ENCODE measurements around the gene MBOAT7.
"Not testable (repeated sequence)": the region's sequence is repeated elsewhere in the genome, so short reads cannot be mapped to it uniquely, and the experiment has no call there.

MBOAT7 gene, protein sequence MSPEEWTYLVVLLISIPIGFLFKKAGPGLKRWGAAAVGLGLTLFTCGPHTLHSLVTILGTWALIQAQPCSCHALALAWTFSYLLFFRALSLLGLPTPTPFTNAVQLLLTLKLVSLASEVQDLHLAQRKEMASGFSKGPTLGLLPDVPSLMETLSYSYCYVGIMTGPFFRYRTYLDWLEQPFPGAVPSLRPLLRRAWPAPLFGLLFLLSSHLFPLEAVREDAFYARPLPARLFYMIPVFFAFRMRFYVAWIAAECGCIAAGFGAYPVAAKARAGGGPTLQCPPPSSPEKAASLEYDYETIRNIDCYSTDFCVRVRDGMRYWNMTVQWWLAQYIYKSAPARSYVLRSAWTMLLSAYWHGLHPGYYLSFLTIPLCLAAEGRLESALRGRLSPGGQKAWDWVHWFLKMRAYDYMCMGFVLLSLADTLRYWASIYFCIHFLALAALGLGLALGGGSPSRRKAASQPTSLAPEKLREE

DNA sequence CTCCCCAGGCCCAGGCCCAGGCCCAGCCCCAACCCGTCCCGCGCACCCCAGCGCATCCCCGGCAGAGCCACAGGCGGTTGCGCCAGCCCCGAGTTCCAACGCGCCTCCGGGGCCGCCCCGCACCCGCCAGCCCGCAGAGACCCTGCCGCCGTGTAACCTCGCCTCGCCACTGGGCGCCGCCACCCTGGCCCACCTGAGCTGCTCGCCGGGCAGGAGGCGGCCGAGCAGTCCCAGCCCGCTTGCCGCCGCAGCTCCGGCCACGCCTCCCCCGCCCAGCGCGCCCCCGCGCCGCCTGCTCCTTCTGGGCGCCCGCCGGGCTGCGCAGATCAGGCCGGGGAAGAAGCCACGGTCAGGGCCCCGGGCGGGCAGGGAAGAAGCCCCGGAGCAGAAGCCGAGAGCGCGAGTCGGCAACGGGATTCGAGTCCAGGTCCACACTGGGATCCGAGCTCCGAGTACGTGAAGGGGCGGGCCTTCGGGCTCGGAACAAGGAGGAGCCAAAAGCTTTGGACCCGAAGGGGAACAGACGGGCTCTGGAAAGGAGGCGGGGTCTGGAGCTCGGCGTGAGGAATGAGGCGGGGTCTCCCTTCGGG lies at the start of gene MBOAT7:
TSS of gene MBOAT7 (minus strand) at position 436 of the 590 bp plus-strand sequence. CDS start 1,072 bp downstream, outside the sequence.
- Mint-ChIP-seq H3K9me3 (no peaks in the 10 kb centered on the region), H3K4me1 (peaks cover 17% of the 10 kb centered on the region), H3K27me3 (no peaks in the 10 kb centered on the region), H3K27ac (peak within 1 kb of the TSS; percentile 100), H3K36me3 (peaks cover 9% of the 10 kb centered on the region), H3K4me3 (peak within 1 kb of the TSS; percentile 95)
- peak; percentile 3 for ATAC-seq (ENCODE audit: low read depth)
- no peak for DNase-seq (ENCODE audit: low spot score in 2 of 2)

DNA sequence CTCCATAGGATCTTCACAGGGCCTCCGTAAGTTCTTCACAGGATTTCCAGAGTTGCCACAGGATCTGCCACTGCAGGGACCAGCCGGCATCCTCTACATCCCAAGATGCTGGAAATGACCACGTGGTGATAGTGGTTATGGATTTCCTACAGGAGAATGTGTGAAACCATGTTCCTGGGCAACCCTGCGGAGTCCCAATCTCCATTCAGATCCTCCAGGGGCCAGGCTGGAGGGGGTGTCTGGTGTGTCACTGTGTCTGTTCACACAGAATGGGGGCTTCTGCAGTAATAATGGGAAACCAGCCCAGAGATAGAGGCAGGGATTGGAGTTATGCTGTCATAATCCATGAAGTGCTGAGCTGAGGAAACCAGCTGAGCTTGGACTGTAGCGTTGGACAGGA lies 44.6 kb upstream of the MBOAT7 start:
- no peaks in the 10 kb centered on the region for H3K36me3 Mint-ChIP-seq
- peaks cover 8% of the 10 kb centered on the region for H3K27me3 Mint-ChIP-seq
- ATAC-seq (ENCODE audit: low read depth) (no peak), DNase-seq (ENCODE audit: low spot score in 2 of 2) (no peak)
- H3K4me3 Mint-ChIP-seq, result no peak overlapping the region
- no peaks in the 10 kb centered on the region for H3K4me1 Mint-ChIP-seq
- no peak overlapping the region for H3K27ac Mint-ChIP-seq
- peaks cover 1% of the 10 kb centered on the region for H3K9me3 Mint-ChIP-seq

DNA sequence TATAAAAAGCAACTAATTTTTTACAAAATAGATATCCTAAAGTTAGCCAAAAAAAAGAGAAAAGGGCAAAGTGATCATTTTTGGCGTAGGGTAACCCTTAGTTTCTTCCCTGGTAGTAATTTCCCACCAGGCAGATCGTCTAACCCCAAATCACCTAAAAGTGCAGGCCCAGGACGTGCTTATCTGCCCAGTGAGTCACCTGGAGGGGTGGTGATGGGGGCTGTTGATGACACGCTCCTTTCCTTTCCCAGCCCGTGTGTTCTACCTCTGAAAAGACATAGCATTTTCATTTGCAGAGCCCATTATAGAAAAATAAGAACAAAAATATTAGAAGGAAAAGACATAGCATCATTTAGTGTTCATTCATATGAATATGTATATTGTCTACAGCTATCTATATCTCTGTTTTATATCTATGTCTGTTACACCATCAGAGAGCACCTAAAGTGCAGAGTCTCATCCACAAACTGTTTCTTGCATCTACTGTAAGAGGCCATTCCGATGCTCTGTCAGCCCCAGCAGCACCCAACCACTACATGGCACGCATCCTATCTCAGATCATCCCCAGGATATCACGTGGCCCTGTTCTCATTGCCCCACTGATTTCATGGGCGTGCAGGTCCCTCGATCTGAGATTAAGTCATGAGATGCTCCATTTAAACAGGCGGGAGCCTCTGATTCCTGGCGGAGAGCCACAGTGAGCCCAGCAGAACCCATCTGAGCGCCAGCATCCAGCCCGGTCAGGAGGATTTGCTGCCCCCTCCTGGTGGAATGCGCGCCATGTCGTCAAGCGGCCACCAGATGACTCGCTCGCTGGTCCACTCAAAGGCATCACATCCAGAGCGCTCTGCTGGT lies 41.9 kb upstream of the MBOAT7 start:
- H3K27ac Mint-ChIP-seq, result no peak overlapping the region
- ATAC-seq (ENCODE audit: low read depth) (peak; percentile 98), DNase-seq (ENCODE audit: low spot score in 2 of 2) (peak; percentile 82 to 99)
- no peak overlapping the region for H3K4me3 Mint-ChIP-seq
- H3K9me3 Mint-ChIP-seq, result peaks cover 3% of the 10 kb centered on the region
- H3K36me3 Mint-ChIP-seq, result peaks cover 1% of the 10 kb centered on the region
- peaks cover 5% of the 10 kb centered on the region for H3K27me3 Mint-ChIP-seq
- no peaks in the 10 kb centered on the region for H3K4me1 Mint-ChIP-seq

DNA sequence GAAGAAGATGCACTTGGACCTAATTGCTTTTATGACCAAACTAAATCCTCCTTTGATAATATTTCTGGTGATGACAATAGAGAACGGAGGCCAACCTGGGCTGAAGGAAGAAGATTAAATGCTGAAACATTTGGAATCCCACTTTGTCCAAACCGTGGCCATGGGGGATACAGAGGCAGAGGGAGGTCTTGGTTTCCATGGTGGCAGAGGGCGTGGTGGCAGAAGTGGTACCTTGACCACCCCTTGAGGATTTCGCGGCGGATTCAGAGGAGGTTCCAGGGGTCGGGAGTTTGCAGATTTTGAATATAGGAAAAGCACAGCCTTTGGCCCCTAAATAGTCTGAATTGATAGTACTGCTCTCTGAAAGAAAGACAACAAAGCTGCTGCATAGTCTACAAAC lies 40.7 kb upstream of the MBOAT7 start:
- Mint-ChIP-seq H3K9me3 (peaks cover 2% of the 10 kb centered on the region), H3K36me3 (peaks cover 1% of the 10 kb centered on the region)

DNA sequence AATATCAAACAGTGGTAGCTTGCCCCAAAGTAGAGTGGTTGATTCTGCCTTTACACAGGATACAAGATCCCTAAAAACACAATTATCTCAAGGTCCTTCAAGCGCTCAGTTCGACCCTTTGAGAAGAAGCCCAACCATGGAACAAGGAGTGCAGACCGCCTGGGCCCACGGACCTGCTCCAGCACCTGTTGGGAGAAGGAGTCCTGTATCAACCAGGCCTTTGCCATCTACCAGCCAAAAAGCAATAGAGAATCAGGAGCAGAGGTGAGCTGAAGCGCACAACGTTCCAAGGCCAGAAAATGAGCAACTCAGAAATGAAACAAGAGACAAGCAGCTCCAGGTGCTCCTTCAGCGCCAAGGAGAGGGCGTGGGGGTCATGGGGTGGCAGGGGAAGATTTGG lies 39.8 kb upstream of the MBOAT7 start:
- Mint-ChIP-seq H3K9me3 (peaks cover 1% of the 10 kb centered on the region), H3K36me3 (peaks cover 1% of the 10 kb centered on the region), H3K27ac (no peak overlapping the region), H3K4me1 (no peaks in the 10 kb centered on the region), H3K4me3 (no peak overlapping the region), H3K27me3 (peaks cover 9% of the 10 kb centered on the region)
- no peak for ATAC-seq (ENCODE audit: low read depth)
- no peak for DNase-seq (ENCODE audit: low spot score in 2 of 2)

More for the DNA sequence above, 40.7 kb upstream of the MBOAT7 start:
- ATAC-seq (ENCODE audit: low read depth), result no peak
- DNase-seq (ENCODE audit: low spot score in 2 of 2), result no peak
- Mint-ChIP-seq H3K27ac (no peak overlapping the region), H3K4me3 (no peak overlapping the region), H3K27me3 (peaks cover 9% of the 10 kb centered on the region), H3K4me1 (no peaks in the 10 kb centered on the region)

DNA sequence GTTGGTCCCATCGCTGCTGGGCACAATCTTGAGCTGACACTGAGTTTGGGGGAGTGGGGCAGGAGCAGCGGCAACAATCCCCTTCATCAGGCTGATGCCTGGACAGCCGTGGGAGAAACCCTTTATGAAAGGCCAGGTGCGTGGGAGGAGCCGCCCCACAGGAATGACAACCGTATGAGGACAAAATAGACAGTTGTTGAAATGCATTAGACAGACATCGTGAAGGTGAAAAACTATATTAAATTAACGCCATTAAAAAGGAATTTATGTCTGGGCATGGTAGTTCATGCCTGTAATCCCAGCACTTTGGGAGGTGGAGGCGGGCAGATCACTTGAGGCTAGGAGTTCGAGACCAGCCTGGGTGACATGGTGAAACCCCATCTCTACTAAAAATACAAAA lies 35.2 kb upstream of the MBOAT7 start:
- not testable (repeated sequence) for ATAC-seq (ENCODE audit: low read depth); H3K4me3 Mint-ChIP-seq; H3K27ac Mint-ChIP-seq; H3K36me3 Mint-ChIP-seq; H3K9me3 Mint-ChIP-seq; H3K4me1 Mint-ChIP-seq; DNase-seq (ENCODE audit: low spot score in 2 of 2)
- peaks cover 13% of the 10 kb centered on the region for H3K27me3 Mint-ChIP-seq

DNA sequence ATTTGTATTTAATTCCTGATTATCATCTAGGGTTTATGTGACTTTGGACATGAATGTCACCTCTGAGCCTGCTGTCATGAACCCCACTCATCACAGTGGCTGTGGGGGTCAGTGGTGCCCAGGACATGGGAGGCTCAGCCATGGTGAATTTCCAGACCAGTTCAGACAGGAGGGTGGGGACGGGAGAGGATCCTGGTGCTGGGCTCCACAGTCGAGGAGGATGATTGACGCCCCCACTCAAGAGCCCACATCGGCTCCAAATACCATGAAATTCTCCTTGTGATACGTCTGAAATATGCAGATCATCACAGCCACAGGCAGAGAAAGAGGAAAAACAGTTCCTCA lies 34.5 kb upstream of the MBOAT7 start:
- not testable (repeated sequence) for H3K27ac Mint-ChIP-seq; H3K4me1 Mint-ChIP-seq; H3K4me3 Mint-ChIP-seq; ATAC-seq (ENCODE audit: low read depth); H3K36me3 Mint-ChIP-seq; DNase-seq (ENCODE audit: low spot score in 2 of 2); H3K9me3 Mint-ChIP-seq
- peaks cover 13% of the 10 kb centered on the region for H3K27me3 Mint-ChIP-seq

DNA sequence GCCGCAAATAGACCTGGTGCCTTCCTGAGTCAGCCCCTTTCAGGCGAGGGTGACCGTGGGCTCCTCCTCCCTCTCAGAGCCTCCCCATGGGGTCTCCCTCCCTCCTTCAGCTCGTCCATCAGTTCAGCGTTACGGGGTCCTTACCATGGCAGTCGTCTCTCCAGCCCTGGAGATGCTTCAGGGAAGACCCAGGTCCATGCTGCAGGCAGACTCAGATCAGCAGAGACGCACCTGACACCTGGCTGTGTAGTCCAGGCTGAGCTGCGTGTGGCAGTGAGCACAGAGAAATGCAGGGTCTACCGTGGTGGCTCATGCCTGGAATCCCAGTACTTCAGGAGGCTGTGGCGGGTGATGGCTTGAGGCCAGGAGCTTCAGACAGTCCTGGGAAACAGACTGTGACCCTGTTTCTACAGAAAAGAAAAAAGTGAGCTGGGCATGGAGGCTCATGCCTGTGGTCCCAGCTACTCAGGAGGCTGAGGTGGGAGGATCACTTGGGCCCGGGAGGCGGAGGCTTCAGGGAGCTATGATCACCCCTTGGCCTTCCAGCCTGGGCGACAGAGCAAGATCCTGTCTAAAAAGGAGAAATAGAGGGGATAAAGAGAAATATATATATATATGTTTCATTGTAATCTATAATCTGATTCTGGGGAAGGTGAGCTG lies 34.0 kb upstream of the MBOAT7 start:
- not testable (repeated sequence) for H3K4me1 Mint-ChIP-seq; DNase-seq (ENCODE audit: low spot score in 2 of 2); H3K9me3 Mint-ChIP-seq; H3K27ac Mint-ChIP-seq; H3K4me3 Mint-ChIP-seq; ATAC-seq (ENCODE audit: low read depth); H3K36me3 Mint-ChIP-seq
- H3K27me3 Mint-ChIP-seq, result peaks cover 13% of the 10 kb centered on the region

DNA sequence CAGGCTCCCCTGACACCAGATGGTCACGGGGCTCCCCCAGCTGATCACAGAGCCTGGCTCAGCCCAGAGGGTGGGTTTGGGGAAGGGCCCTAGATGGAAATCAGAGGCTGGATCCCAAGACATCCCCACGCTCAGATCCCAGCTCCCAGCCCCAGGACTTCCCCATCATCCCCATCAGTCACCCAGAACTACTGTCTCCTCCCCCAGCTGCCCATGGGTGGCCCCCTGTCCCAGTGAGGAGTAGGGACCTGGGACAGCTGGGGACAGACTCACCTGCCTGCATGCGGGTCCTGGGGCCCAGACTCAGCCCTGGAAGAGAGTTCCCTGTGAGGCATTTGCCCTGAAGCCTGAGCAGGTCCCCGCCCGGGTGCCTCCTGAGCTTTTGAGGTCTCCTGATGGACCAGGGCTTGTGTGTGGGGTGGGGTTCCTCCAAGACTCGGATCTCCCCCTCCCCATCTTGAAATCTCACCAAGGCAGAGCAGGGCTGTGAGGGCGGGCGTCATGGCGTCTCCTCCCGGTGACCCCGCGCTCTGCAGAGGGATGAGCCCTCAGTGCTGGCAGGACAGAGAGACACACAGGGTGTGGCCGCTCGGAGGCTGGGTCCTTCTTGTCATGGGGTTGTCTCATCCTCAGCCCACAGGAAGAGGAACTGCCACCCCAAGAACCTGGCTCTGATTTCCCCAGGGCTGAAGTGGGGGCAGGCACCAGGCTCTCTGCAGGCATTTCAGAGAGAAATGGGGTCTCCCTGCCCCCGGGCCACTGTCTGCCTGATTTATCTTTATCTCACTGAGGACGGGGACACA lies 33.3 kb upstream of the MBOAT7 start, which contains the start of gene LILRB3:
TSS of gene LILRB3 (minus strand) at position 534 of the 803 bp plus-strand sequence. CDS start at position 503, 31 bp downstream.
- DNase-seq (ENCODE audit: low spot score in 2 of 2); H3K27ac Mint-ChIP-seq; H3K4me1 Mint-ChIP-seq; H3K9me3 Mint-ChIP-seq; H3K36me3 Mint-ChIP-seq; H3K4me3 Mint-ChIP-seq: not testable (repeated sequence)
- H3K27me3 Mint-ChIP-seq, result peaks cover 13% of the 10 kb centered on the region
- peak; percentile 43 for ATAC-seq (ENCODE audit: low read depth)

DNA sequence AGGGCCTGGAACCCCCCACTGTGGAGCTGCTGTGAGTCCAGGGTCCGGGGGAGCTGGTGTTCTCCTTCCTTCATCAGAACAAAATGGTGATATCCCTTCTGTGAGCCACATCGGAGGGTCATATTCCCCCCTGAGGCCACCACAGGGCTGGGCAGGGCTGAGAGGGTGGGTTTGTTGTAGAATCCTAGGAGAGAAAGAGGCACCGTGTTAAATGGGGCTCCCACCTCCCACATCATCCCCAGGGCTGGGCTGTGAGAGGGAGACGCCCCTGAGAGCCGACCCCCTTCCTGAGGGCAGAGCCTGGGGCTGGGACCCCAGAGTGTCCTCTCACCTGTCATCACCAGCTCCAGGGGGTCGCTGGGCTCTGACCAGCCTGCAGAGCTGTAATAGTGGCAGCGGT lies 32.6 kb upstream of the MBOAT7 start:
- not testable (repeated sequence) for H3K9me3 Mint-ChIP-seq; ATAC-seq (ENCODE audit: low read depth); DNase-seq (ENCODE audit: low spot score in 2 of 2); H3K4me3 Mint-ChIP-seq; H3K36me3 Mint-ChIP-seq; H3K27ac Mint-ChIP-seq; H3K4me1 Mint-ChIP-seq
- H3K27me3 Mint-ChIP-seq, result peaks cover 13% of the 10 kb centered on the region

DNA sequence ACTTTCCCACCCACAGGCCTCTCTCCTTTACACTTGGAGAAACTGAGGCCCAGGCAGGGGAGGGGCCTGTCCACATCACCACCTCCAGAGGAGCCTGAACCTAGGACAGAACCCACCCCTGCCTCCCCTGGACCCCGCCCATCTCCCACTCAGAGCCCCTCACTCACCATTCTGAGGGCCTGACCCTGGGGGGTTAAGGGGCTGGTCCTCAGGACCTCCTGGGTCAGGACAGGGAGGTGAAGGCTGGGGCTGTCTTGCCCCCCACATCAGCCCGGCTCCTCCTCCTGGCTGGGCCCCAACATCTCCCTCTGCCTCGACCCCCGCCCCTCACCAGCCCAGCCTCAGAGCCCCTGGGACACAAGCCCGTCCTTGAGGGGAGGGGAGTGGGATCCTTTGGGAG lies 30.3 kb upstream of the MBOAT7 start:
- H3K27ac Mint-ChIP-seq; H3K9me3 Mint-ChIP-seq; ATAC-seq (ENCODE audit: low read depth); H3K36me3 Mint-ChIP-seq; DNase-seq (ENCODE audit: low spot score in 2 of 2); H3K4me1 Mint-ChIP-seq; H3K27me3 Mint-ChIP-seq; H3K4me3 Mint-ChIP-seq: not testable (repeated sequence)

DNA sequence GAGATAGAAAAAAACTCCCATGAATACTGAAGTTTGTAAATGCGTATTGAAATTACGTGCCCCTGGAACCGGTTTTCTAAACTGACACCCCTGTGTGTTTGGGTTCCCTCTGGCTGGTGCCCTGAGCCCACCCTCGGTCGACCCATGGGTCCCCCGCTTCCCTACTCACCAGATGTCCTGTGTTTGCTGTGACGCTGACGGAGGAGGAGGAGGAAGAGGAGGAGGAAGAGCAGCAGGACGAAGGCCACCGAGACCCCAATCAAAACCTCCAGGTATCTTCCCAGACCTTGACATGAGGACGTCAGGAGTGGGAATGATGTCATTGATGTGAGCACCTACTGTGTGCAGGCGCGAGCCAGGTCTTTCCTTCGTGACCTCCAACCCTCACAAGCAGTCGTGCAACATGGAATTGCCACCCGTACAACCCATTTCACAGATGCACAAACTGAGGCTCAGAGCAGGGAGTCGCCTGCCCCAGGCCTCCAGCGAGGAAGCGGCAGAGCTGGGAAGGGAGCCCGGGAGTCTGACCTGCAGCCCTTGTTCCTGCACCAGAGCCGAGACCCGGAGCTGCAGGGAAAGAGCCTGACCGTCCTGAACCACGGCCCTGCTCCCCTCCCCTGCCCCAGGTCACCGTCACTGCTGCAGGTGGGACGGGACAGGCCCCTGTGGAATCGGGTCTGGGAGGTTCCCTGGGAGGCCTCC lies 29.7 kb upstream of the MBOAT7 start:
- Mint-ChIP-seq H3K9me3 (no peaks in the 10 kb centered on the region), H3K36me3 (peaks cover 4% of the 10 kb centered on the region), H3K4me3 (no peak overlapping the region), H3K27ac (no peak overlapping the region), H3K27me3 (peaks cover 9% of the 10 kb centered on the region), H3K4me1 (peaks cover 4% of the 10 kb centered on the region)
- ATAC-seq (ENCODE audit: low read depth) (no peak), DNase-seq (ENCODE audit: low spot score in 2 of 2) (no peak)
